GM19397 (cell line): ENCODE results near the gene CSRP3.

Experiments
- ATAC-seq: cut with Tn5 transposase; IDR thresholded peaks from one replicate; pipeline ENCODE4 v1.9.1; 2021; ENCODE audit warnings: mild to moderate bottlenecking, moderate library complexity; ENCODE audit not compliant: unreplicated experiment

The CSRP3 gene

GRCh38 chr11:19226378-19227195 is 24.8 kb upstream of the CSRP3 start:
- no peak for ATAC-seq

GRCh38 chr11:19225581-19225980 is 23.8 kb upstream of the CSRP3 start:
- no peak for ATAC-seq

GRCh38 chr11:19225123-19225522 is 23.3 kb upstream of the CSRP3 start:
- no peak for ATAC-seq

DNA sequence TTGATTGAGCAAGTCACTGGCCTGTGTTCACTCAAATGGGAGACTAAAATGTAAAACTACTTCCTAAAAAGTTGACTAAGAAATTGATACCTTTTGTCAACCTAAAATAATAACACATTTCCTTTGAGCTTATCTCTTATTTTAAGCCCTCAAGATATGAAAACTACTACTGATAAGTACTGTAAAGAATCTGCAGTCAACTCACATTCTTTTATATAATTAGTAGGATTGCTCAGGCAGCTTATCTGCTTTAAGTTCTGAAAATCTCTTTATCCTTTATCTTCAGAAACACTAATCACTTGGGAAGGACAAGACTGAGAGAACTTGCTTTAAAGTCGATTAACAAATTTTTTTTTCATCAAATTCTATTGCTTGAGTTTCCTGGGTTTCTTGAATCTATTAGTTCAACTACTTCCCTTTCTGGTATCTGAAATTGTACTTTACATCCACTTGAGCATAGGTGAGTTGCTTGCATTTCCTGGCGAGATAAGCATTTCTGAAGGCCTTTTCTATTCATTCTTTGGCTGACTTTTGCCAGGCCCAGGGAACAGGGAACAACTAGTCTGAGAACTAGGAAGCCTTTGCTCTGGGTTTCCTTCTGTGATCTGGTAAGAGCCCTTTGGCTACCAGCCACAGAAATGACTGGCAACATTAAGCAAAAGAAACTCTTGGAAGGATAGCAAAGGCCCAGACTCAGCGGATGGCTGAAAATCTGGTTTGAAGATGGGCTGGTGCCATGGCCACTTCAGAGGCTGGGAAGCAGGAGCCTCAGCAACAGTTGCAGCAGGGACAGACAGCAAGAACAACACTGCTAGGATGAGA is 19.3 kb upstream of the CSRP3 start:
- ATAC-seq, result no peak

DNA sequence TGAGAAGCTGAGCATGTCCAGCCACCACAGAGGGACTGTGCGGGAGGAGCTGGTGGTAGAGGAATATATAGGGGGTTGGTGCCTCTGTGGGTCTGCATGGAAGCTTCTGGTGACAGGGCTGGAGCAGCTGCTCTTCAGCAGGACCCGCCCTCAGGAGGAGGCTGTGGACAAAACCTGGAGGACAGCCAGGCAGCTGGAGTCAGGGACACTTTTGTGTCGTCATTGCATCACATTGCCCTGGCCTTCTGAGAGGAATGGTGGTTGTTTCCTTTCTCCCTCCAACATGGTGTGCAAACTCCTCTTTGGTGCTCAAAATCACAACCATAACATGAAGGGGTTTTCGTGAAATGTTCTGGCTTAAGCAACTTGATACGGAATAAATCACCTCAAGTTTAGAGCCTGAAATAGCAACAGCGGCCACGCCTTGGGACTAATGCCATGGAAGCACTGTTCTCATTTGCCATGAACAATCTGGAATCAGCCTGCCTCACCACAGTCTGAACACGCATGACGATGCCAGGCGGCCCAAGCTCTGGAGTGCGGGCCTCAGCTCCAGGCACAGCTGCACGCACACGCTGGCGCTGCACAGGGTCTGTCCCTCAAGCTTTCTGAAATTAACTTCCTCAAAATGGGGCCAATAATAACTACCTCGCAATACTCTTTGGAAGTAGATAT is 17.1 kb upstream of the CSRP3 start:
- ATAC-seq, result no peak

- ATAC-seq, result no peak
These were observed 16.4 kb upstream of the CSRP3 start for GRCh38 chr11:19218216-19218615.

DNA sequence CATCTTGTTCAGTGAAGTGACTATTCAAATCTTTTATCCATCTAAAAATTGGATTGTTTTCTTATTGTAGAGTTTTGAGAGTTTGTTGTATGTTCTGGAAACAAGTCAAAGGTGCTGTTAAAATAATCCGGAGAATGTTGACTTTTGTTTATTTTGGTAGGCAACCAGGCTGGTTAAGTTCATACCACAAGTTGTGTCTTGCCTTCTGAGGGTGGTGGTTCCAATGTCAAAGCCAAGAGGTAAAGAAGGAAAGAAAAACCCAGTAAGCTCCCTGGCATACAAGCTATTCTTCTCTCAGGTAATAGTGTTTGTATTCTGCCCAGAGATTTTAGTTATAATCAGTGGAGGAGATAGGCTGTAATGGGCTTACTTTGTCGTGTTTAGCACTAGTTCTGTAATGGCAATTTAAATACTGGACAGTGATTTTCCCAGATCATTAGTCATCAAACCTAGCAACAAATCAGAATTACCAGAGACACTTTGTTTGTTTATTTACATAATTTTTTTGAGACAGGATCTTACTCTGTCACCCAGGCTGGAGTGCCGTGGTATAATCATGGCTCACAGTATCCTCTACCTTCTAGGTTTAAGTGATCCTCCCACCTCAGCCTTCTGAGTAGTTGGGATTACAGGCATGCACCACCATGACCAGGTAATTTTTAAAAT is 15.1 kb upstream of the CSRP3 start:
- no peak for ATAC-seq

- ATAC-seq, result no peak
These were observed 14.2 kb upstream of the CSRP3 start for GRCh38 chr11:19216021-19216420.

DNA sequence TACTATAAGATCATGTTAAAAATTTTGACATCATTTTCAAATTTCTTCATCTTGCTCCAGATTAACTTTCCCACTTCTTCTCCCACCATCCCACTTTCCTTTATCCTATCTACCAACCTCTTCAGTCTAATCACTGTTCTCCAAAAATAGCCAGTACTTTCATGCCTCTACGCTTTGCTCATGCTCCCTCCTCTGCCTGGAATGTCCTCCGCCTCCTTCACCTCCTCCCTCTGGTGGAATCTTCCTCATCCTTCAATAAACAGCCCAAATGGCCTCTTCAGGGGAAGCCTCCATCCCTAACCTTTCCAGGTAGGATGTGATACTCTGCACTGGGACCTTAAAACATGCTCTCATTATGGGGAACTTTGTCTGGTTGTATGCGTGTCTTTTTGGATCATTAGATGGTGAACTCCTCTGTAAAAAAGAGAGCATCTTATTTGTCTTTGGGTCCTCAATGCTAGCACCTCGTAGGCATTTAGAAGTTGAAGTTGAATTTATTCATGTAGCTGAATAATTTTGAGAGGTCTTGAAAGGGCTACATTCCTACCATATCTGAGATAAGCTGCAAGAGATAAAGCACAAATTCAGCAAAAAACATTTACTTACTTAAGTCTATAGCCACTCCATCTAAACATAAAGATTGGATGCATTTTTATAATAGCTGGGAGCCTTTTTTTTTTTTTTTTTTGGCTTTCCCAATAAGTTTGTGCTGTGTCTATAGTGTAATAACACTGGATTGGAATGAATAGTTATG is 8.0 kb upstream of the CSRP3 start:
- no peak for ATAC-seq

- no peak for ATAC-seq
These were observed 7.3 kb upstream of the CSRP3 start for GRCh38 chr11:19208959-19209546.

DNA sequence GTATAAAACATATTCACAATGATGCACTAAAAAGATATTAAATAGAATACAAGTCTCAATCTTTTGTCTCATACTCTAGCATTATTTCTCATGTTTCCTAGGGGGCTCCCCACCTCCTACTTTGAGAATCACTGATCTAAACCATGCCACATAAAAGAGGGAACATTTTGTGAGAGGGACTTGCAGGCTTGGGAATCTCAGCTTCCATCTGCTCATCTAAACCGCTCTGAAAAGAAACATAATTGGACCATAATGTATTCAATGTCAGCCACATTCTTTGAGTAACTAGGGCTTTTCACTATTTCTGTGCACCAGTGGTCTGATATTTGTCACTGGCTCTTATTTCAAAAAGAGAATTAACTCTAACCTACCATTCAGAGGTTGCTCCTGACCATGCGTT is 6.4 kb upstream of the CSRP3 start:
- no peak for ATAC-seq

DNA sequence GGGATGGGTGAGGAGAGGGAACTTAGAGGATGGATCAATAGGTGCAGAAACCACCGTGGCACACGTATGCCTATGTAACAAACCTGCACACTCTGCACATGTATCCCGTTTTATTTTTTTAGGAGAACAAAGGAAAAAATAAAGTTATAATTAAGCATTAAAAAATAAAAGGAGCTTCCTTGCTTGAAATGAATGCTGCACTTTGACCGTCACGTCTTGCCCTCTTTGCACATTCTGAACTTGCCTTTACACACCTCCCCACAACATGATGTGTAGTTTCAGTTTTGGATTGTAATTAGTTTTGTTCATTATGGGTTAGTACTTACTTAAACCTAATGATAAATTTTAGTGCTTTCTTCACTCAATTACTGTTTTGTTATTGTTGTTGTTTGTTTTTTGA is 3.1 kb upstream of the CSRP3 start:
- ATAC-seq, result no peak

DNA sequence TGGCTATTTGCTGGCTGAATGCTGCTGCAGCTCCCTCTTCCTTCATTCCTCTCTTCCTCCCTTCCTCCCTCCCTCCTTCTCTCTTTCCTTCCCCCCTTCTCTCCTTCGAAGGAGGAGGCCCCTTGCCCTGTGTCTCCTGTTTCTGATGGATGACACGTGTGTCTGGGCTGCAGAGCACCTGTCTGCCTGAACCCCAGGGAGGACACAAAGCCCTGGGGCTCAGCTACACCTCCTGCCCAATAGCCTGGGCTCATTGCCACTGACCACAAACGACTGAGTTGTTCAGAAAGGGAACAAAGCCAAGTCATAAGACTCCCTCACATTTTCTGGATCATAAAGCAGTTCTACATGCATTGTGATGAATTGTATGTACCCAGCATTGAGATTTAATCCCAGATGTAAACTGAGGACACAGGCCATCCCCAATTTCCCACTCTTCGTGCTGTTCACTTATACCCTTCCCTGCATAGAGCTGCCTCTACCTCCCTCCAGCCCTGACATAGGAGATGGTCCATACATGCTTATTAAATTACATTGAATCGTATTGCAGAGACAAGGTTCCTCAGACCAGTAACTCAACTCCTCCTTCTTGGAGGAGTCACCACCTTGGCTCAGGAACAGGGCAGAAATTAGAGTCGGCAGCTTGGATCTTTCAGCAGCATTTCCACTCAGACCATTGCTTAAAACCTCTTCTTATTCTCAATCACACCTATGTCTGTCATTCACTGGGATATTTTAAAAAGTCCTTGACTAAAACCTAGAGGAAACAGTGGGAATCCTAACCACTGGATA is 1.2 kb downstream of the CSRP3 start:
- ATAC-seq, result no peak

- no peak for ATAC-seq
These were observed 2.0 kb downstream of the CSRP3 start for GRCh38 chr11:19199771-19200170.

- no peak for ATAC-seq
These were observed 2.7 kb downstream of the CSRP3 start for GRCh38 chr11:19199048-19199447.

- no peak for ATAC-seq
These were observed 5.4 kb downstream of the CSRP3 start for GRCh38 chr11:19196432-19196831.

GRCh38 chr11:19194620-19195308 is 7.0 kb downstream of the CSRP3 start:
- ATAC-seq, result no peak

- no peak for ATAC-seq
These were observed 7.9 kb downstream of the CSRP3 start for GRCh38 chr11:19193916-19194315.
